Activated T-helper 2 cell treated with anti-CD3 and anti-CD28 coated beads, Interferon-gamma antibody, Interleukin-2, Interleukin-4, amounts not matched to agents 10 μg/mL and 5 μg/mL and 100 μg/mL, durations not matched to agents 14 hours and 24 hours and 36 hours (primary cell): ENCODE results near the gene PDE11A. TPM values are rescaled to one million over a fixed set of nuclear protein-coding genes. Genes with fewer than 3 reads are reported as not detected.

Experiments
- DNase-seq: peaks from one replicate; pipeline ENCODE4 v3.0.0; 2021; ENCODE audit warnings: low spot score
- H3K27ac Mint-ChIP-seq: one replicate; pipeline ENCODE4 v1.8.0; 2021; ENCODE audit warnings: mixed read lengths
- H3K27me3 Mint-ChIP-seq: one replicate; pipeline ENCODE4 v1.8.0; 2021; ENCODE audit warnings: low read depth, mixed read lengths
- H3K36me3 Mint-ChIP-seq: one replicate; pipeline ENCODE4 v1.8.0; 2021; ENCODE audit warnings: low read depth, mixed read lengths
- H3K4me1 Mint-ChIP-seq: one replicate; pipeline ENCODE4 v1.8.0; 2021; ENCODE audit warnings: low read depth, mixed read lengths
- H3K4me3 Mint-ChIP-seq: one replicate; pipeline ENCODE4 v1.8.0; 2021; ENCODE audit warnings: low read depth, mild to moderate bottlenecking, moderate library complexity, mixed read lengths
- H3K9me3 Mint-ChIP-seq: one replicate; pipeline ENCODE4 v1.8.0; 2021; ENCODE audit warnings: mixed read lengths
- intact Hi-C: fragments of 100-400 bp; cut with micrococcal nuclease; formaldehyde crosslinking; loops from one replicate; pipeline ENCODE4 v1.15.1; 2023
- total RNA-seq: library from RNA; stranded (reverse); gene quantifications from 2 replicates; pipeline ENCODE4 v1.2.3, GENCODE V29; 2022

The PDE11A gene
- total RNA-seq, 1 donor from 2014 or later: not detected

- Mint-ChIP-seq H3K4me3 (no peak overlapping the region), H3K27ac (no peak overlapping the region), H3K36me3 (no peaks in the 10 kb centered on the region), H3K27me3 (peaks cover 3% of the 10 kb centered on the region), H3K9me3 (no peaks in the 10 kb centered on the region), H3K4me1 (no peaks in the 10 kb centered on the region)
- intact Hi-C loops: no loop called here
- no peak for DNase-seq
These were observed 483.4 kb downstream of the PDE11A start for GRCh38 chr2:177589186-177589585.

- no peak for DNase-seq
- Mint-ChIP-seq H3K27ac (no peak overlapping the region), H3K4me1 (no peaks in the 10 kb centered on the region), H3K9me3 (no peaks in the 10 kb centered on the region), H3K27me3 (peaks cover 3% of the 10 kb centered on the region), H3K36me3 (no peaks in the 10 kb centered on the region), H3K4me3 (no peak overlapping the region)
- intact Hi-C loops: no loop called here
These were observed 483.9 kb downstream of the PDE11A start for GRCh38 chr2:177588671-177589070.

GRCh38 chr2:177587371-177587770 is 485.2 kb downstream of the PDE11A start:
- intact Hi-C loops: no loop called here
- no peak overlapping the region for H3K4me3 Mint-ChIP-seq

GRCh38 chr2:177586154-177586553 is 486.4 kb downstream of the PDE11A start:
- H3K27ac Mint-ChIP-seq: no peak overlapping the region
- peaks cover 3% of the 10 kb centered on the region for H3K27me3 Mint-ChIP-seq
- intact Hi-C loops: no loop called here
- no peaks in the 10 kb centered on the region for H3K4me1 Mint-ChIP-seq
- H3K9me3 Mint-ChIP-seq: no peaks in the 10 kb centered on the region
- no peak for DNase-seq
- H3K4me3 Mint-ChIP-seq: no peak overlapping the region
- H3K36me3 Mint-ChIP-seq: no peaks in the 10 kb centered on the region

More at GRCh38 chr2:177587371-177587770, 485.2 kb downstream of the PDE11A start:
- no peak for DNase-seq
- Mint-ChIP-seq H3K27me3 (peaks cover 3% of the 10 kb centered on the region), H3K36me3 (no peaks in the 10 kb centered on the region), H3K4me1 (no peaks in the 10 kb centered on the region), H3K27ac (no peak overlapping the region), H3K9me3 (no peaks in the 10 kb centered on the region)

- Mint-ChIP-seq H3K9me3 (no peaks in the 10 kb centered on the region), H3K4me1 (no peaks in the 10 kb centered on the region)
- no peak for DNase-seq
These were observed 487.2 kb downstream of the PDE11A start for GRCh38 chr2:177585234-177585863.

GRCh38 chr2:177584030-177584692 is 488.4 kb downstream of the PDE11A start:
- no peak overlapping the region for H3K27ac Mint-ChIP-seq
- no peaks in the 10 kb centered on the region for H3K9me3 Mint-ChIP-seq
- DNase-seq: no peak
- intact Hi-C loops: no loop called here
- H3K4me1 Mint-ChIP-seq: no peaks in the 10 kb centered on the region
- no peaks in the 10 kb centered on the region for H3K36me3 Mint-ChIP-seq
- no peak overlapping the region for H3K4me3 Mint-ChIP-seq
- H3K27me3 Mint-ChIP-seq: peaks cover 5% of the 10 kb centered on the region

More at GRCh38 chr2:177585234-177585863, 487.2 kb downstream of the PDE11A start:
- H3K27ac Mint-ChIP-seq: no peak overlapping the region
- intact Hi-C loops: no loop called here
- no peaks in the 10 kb centered on the region for H3K36me3 Mint-ChIP-seq
- H3K27me3 Mint-ChIP-seq: peaks cover 5% of the 10 kb centered on the region
- no peak overlapping the region for H3K4me3 Mint-ChIP-seq

- Mint-ChIP-seq H3K27me3 (peaks cover 1% of the 10 kb centered on the region), H3K9me3 (no peaks in the 10 kb centered on the region), H3K4me3 (no peak overlapping the region), H3K4me1 (no peaks in the 10 kb centered on the region), H3K27ac (no peak overlapping the region), H3K36me3 (no peaks in the 10 kb centered on the region)
- intact Hi-C loops: no loop called here
- DNase-seq: no peak
These were observed 490.6 kb downstream of the PDE11A start for GRCh38 chr2:177582000-177582399.

- H3K27ac Mint-ChIP-seq: no peak overlapping the region
These were observed 493.0 kb downstream of the PDE11A start for GRCh38 chr2:177579486-177580036.

GRCh38 chr2:177578454-177578853 is 494.1 kb downstream of the PDE11A start:
- H3K27me3 Mint-ChIP-seq: peaks cover 5% of the 10 kb centered on the region
- H3K4me1 Mint-ChIP-seq: no peaks in the 10 kb centered on the region
- intact Hi-C loops: no loop called here
- H3K36me3 Mint-ChIP-seq: no peaks in the 10 kb centered on the region
- no peak overlapping the region for H3K4me3 Mint-ChIP-seq
- no peak for DNase-seq
- no peak overlapping the region for H3K27ac Mint-ChIP-seq
- no peaks in the 10 kb centered on the region for H3K9me3 Mint-ChIP-seq

More at GRCh38 chr2:177579486-177580036, 493.0 kb downstream of the PDE11A start:
- intact Hi-C loops: no loop called here
- no peak for DNase-seq
- Mint-ChIP-seq H3K4me1 (no peaks in the 10 kb centered on the region), H3K9me3 (no peaks in the 10 kb centered on the region), H3K36me3 (no peaks in the 10 kb centered on the region), H3K4me3 (no peak overlapping the region), H3K27me3 (peaks cover 2% of the 10 kb centered on the region)

- H3K27ac Mint-ChIP-seq: no peak overlapping the region
- no peaks in the 10 kb centered on the region for H3K36me3 Mint-ChIP-seq
- peaks cover 5% of the 10 kb centered on the region for H3K27me3 Mint-ChIP-seq
- DNase-seq: no peak
- intact Hi-C loops: no loop called here
- no peaks in the 10 kb centered on the region for H3K4me1 Mint-ChIP-seq
- H3K4me3 Mint-ChIP-seq: no peak overlapping the region
- no peaks in the 10 kb centered on the region for H3K9me3 Mint-ChIP-seq
These were observed 495.5 kb downstream of the PDE11A start for GRCh38 chr2:177577075-177577474.

- no peak for DNase-seq
- H3K27me3 Mint-ChIP-seq: peaks cover 4% of the 10 kb centered on the region
- H3K4me1 Mint-ChIP-seq: no peaks in the 10 kb centered on the region
- no peaks in the 10 kb centered on the region for H3K9me3 Mint-ChIP-seq
- H3K27ac Mint-ChIP-seq: no peak overlapping the region
- intact Hi-C loops: no loop called here
- H3K4me3 Mint-ChIP-seq: no peak overlapping the region
- no peaks in the 10 kb centered on the region for H3K36me3 Mint-ChIP-seq
These were observed 497.2 kb downstream of the PDE11A start for GRCh38 chr2:177575358-177575757.

- H3K27me3 Mint-ChIP-seq: peaks cover 4% of the 10 kb centered on the region
- H3K4me3 Mint-ChIP-seq: no peak overlapping the region
- no peaks in the 10 kb centered on the region for H3K9me3 Mint-ChIP-seq
- no peaks in the 10 kb centered on the region for H3K4me1 Mint-ChIP-seq
- no peaks in the 10 kb centered on the region for H3K36me3 Mint-ChIP-seq
- no peak for DNase-seq
- no peak overlapping the region for H3K27ac Mint-ChIP-seq
- intact Hi-C loops: no loop called here
These were observed 498.2 kb downstream of the PDE11A start for GRCh38 chr2:177574356-177574755.
